Measurements from ENCODE around the gene ADAM8.

ADAM8 gene

GRCh38 chr10:133308421-133309099 is 31.9 kb upstream of the ADAM8 start, which contains the start of the genes TUBGCP2 and ZNF511:
TUBGCP2 (minus strand) TSS chr10:133308872; CDS start chr10:133302941, 5,931 bp downstream.
ZNF511 (plus strand) TSS chr10:133308914; CDS start chr10:133308944, 30 bp downstream.
- peak; percentile 87 for DNase-seq

DNA sequence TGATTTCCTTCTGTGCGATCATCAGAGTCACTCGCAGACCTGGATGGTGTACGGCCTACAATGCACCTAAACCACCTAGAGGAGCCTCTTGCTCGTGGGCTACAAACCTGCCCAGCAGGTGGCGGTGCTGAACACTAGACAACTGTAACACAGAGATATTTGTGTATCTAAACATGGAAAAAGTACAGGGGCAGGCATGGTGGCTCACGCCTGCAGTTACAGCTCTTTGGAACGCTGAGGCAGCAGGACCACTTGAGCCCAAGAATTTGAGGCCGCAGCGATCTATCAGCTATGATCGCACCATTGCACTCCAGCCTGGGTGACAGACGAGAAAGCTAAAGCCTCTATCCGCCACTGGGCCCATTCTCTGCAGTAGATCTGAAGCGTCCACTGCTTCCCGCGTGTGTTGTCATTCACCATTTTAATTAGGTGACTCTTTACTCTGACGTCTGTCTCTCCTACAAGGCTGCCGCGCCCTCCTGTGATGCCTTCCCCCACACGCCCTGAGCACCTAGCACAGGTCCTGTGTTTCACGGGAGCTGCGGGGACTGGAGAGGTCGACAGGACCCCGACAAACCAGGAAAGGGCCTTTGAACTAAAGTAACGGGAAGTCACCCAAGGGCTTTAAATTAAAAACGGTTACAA is 31.2 kb upstream of the ADAM8 start:
- DNase-seq = peak; percentile 92

DNA sequence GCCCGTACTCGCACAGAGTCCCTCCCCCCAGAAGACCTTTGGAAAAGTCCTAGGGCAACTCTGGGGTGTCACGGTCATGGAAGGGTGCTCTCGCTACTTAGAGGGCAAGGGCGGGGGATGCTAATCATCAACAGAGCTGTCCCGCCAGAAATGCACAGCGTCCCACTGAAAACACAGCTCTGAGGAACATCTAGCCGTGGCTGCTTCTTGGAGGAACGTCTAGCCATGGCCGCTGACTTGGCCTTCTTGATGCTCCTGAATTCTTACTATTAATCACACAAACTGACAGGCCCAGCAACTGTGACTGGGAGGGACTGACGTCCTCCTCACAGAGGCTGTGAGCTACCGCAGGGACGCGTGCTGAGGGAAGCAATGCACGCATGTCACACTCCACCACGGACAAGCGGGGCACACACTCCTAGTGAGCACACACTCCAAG is 30.3 kb upstream of the ADAM8 start:
- no peak for DNase-seq

DNA sequence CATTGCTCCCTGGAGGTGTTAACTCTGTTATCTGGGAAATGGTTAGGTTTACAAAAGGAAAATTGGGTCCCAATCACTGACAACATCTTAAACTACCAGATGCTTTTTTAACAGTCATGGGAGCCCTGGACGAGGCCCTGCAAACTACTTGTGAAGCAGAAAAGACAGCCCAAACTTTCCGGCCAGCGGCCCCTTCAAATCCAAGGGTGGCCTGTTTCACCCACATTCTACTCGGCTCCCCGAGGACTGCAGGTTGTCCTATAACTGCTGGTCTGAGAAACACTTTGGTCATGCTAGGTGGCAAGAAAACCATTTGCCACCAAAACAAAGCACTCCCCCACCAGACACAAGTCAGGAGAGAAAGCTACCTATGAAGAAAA is 29.4 kb upstream of the ADAM8 start:
- DNase-seq = no peak

- DNase-seq = no peak
These were observed 26.5 kb upstream of the ADAM8 start for GRCh38 chr10:133303206-133303605.

DNA sequence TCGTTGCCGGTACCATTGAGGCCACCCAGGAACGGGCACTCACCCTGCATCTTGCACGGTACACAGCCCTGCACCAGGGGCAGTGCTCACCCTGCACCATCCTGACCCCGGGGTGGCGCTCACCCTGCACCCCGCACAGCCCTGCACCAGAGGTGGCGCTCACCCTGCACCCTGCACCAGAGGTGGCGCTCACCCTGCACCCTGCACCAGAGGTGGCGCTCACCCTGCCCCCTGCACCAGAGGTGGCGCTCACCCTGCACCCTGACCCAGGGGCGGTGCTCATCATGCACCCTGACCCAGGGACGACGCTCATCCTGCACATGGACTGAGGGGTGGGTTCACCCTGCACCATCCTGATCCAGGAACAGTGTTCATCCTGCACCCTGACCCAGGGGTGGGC is 25.6 kb upstream of the ADAM8 start:
- no peak for DNase-seq

GRCh38 chr10:133299738-133300137 is 23.1 kb upstream of the ADAM8 start:
- DNase-seq = no peak

GRCh38 chr10:133299224-133299623 is 22.6 kb upstream of the ADAM8 start:
- no peak for DNase-seq

GRCh38 chr10:133298466-133298865 is 21.8 kb upstream of the ADAM8 start:
- no peak for DNase-seq

DNA sequence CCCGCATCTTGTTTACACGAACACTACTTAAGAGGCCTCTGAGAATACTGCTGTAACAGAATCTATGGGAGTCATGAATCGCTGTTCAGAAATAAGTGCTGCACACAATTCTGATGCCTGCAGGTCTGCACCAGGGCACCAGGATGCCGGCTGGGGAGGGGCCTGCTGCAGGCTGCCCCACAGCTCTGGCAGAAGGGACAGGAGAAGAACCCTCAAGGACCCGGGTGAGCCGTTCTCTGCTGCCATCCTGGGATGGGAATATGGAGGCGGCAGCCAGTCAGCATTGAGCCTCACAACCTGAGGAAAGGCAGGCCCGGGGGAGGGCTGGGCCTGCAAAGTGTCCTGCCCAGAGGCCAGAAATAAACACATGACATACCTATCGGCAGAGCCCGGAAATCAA is 20.8 kb upstream of the ADAM8 start:
- DNase-seq = no peak

- DNase-seq = no peak
These were observed 19.0 kb upstream of the ADAM8 start for GRCh38 chr10:133295426-133296320.

DNA sequence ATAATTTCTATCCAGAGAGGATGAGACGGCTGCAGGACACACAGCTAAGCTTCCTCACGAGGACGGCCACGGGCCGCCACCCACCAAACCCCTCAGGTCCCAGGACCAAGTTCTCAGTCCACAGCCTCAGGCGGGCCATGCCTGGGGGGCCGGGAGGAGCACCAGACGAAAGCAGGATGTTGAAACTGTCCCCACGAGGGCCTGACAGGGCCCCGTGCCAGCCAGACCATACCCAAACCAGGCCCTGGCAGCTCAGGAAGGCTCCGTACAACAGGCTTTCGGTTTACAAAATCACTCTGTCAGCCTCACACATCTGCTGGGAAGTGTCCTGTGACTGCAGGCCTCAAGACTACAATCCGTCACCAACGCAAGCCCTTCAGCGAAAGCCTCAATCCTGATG is 17.5 kb upstream of the ADAM8 start:
- DNase-seq = no peak

GRCh38 chr10:133293810-133294119 is 17.1 kb upstream of the ADAM8 start:
- no peak for DNase-seq

GRCh38 chr10:133292919-133293809 is 16.5 kb upstream of the ADAM8 start:
- DNase-seq = peak; percentile 36

DNA sequence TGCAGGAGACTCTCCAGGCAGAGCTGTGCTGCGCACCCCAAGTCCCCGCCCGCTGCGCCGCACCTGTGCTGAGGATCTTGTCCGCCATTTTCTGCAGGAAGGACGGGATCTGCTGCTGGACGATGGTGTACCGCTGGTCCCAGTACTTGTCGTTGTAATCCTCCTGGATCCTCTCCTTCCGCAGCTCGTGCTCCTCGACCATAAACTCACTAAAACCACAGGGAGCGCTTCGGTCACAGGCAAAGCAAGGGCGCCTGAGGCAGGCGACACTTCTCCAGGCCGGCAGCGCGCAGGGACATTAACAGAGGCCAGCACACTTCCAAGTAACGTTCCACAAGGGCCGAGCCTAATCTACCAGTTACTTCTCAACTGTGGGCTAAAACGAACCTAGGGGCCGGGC is 13.1 kb upstream of the ADAM8 start:
- no peak for DNase-seq

GRCh38 chr10:133287832-133288500 is 11.3 kb upstream of the ADAM8 start:
- DNase-seq = no peak

- DNase-seq = no peak
These were observed 9.7 kb upstream of the ADAM8 start for GRCh38 chr10:133286366-133286765.

GRCh38 chr10:133285217-133285616 is 8.5 kb upstream of the ADAM8 start:
- no peak for DNase-seq

DNA sequence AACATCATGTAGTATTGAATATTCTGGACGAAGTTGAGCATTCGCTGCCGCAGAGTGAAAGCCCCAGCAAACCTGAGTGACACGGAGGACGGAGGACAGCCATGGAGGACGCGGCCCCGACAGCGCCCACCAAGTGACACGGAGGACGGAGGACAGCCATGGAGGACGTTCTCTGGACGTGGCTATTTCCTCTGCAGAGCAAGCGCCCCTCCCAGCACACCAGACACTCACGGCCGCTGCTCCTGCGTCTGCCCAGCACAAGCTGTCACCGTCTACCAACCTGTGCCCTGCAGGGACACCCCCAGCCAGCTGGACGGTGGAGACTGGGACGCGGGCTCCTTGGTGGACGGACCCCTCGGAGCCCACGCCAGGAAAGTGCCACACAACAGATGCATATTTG is 7.3 kb upstream of the ADAM8 start:
- no peak for DNase-seq

GRCh38 chr10:133282846-133283390 is 6.2 kb upstream of the ADAM8 start:
- no peak for DNase-seq

DNA sequence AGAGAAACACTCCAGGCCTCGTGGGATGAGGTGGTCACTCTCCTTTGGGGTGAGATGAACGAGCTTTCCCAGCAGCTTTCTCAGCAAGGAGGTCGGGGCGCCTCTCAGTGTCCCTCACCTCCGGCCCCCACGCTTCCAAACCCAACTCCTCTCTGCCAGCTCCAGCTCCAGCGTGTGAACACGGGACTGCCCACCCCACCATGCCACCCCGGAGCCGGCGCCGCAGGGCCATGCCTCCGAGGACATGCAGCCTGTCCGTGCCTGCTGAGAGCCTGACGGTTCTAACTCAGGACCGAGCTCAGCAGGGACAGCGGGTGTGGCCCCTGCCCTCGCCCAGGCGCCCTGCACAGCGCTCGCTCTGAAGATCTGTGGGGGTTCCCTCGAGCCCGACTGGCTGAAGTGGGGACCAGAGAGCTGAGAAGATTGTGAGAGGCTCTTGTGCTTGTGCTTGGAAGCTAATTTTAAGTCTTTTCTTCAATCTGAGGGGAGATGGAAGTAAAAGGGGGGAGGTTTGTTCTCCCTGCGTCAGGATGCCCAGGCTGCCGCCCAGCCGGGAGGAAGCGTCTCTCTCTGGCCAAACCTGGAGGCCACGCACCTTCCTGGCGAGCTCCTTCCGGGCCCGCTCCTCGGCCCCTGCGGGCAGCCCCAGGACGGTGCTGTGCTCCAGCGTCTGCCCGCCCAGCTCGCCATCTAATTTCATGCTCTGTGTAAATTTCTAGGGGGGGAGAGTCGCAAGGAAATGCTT is 5.1 kb upstream of the ADAM8 start:
- DNase-seq = no peak
